Activated CD4-positive, alpha-beta T cell treated with anti-CD3 and anti-CD28 coated beads for 36 hours (primary cell): ENCODE results near the gene TBC1D9B. TPM values are rescaled to one million over a fixed set of nuclear protein-coding genes. Genes with fewer than 3 reads are reported as not detected.

Experiments
- ATAC-seq: fragments of 200-7000 bp; cut with Tn5 transposase; one replicate; pipeline ENCODE4 v1.10.0; 2021; ENCODE audit warnings: mild to moderate bottlenecking, moderate library complexity
- CTCF ChIA-PET: fragments of 350-600 bp; sonication (Branson Sonifier 250); formaldehyde crosslinking; loops from one replicate; lab custom pipeline; 2021; ENCODE audit warnings: antibody characterized with exemption; lab: Charles Lee
- POLR2A ChIA-PET: fragments of 350-600 bp; sonication (Branson Sonifier 250); formaldehyde crosslinking; loops from one replicate; lab custom pipeline; 2021; ENCODE audit warnings: antibody characterized with exemption, inconsistent platforms; lab: Charles Lee
- DNase-seq: peaks from one replicate; pipeline ENCODE4 v3.0.0-alpha.2; 2020
- H3K27ac Mint-ChIP-seq: one replicate; pipeline ENCODE4 v1.8.0; 2021; ENCODE audit warnings: mixed read lengths
- H3K27me3 Mint-ChIP-seq: one replicate; pipeline ENCODE4 v1.8.0; 2021; ENCODE audit warnings: mixed read lengths
- H3K36me3 Mint-ChIP-seq: one replicate; pipeline ENCODE4 v1.8.0; 2021; ENCODE audit warnings: low read depth, mixed read lengths
- H3K4me1 Mint-ChIP-seq: one replicate; pipeline ENCODE4 v1.8.0; 2021; ENCODE audit warnings: mixed read lengths
- H3K4me3 Mint-ChIP-seq: one replicate; pipeline ENCODE4 v1.8.0; 2021; ENCODE audit warnings: mild to moderate bottlenecking, moderate library complexity, mixed read lengths
- H3K9me3 Mint-ChIP-seq: one replicate; pipeline ENCODE4 v1.8.0; 2021; ENCODE audit warnings: low read depth, mixed read lengths
- intact Hi-C, 2 experiments: fragments of 100-400 bp; cut with DNase I in 1 of 2; cut with micrococcal nuclease in 1 of 2; formaldehyde crosslinking; loops; one replicate each; pipeline versions ENCODE4 v1.14.2 to v1.15.1; 2022 to 2024; cut with DNase I, micrococcal nuclease
- total RNA-seq, 2 experiments: library from RNA; stranded (reverse); gene quantifications; one replicate each; pipeline ENCODE4 v1.2.3, GENCODE V29; 2021

TBC1D9B gene
- total RNA-seq, 2 experiments from 2014 or later, result 103 to 121 TPM

DNA sequence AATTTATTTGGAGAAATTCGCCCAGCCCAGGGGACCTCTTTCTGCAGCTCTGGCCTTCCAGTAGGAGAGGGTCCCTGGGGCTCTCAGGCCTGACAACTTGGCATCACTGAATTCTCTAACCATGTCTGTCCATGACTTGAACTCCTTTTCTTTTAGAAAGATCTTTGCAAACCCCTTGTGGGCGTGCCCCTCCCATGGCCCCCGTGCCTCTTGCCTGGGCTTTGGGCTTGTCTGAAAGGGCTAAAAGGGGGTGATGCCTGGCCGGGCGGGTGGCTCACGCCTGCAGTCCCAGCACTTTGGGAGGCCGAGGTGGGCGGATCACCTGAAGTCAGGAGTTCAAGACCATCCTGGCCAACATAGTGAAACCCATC is 90.2 kb downstream of the TBC1D9B start:
- no peak for ATAC-seq
- Mint-ChIP-seq H3K9me3 (no peaks in the 10 kb centered on the region), H3K27me3 (peaks cover 2% of the 10 kb centered on the region), H3K36me3 (peaks cover 18% of the 10 kb centered on the region), H3K27ac (no peak overlapping the region), H3K4me1 (peaks cover 27% of the 10 kb centered on the region), H3K4me3 (no peak overlapping the region)
- CTCF ChIA-PET, result interaction anchor here (0.6 to 1.0 kb wide), 2 partner anchors 9 to 142 kb away, joined by 3 to 4 read pairs; no protein-coding TSS in a partner anchor
- intact Hi-C loops, result no loop called here
- POLR2A ChIA-PET, result no interaction called here
- no peak for DNase-seq

DNA sequence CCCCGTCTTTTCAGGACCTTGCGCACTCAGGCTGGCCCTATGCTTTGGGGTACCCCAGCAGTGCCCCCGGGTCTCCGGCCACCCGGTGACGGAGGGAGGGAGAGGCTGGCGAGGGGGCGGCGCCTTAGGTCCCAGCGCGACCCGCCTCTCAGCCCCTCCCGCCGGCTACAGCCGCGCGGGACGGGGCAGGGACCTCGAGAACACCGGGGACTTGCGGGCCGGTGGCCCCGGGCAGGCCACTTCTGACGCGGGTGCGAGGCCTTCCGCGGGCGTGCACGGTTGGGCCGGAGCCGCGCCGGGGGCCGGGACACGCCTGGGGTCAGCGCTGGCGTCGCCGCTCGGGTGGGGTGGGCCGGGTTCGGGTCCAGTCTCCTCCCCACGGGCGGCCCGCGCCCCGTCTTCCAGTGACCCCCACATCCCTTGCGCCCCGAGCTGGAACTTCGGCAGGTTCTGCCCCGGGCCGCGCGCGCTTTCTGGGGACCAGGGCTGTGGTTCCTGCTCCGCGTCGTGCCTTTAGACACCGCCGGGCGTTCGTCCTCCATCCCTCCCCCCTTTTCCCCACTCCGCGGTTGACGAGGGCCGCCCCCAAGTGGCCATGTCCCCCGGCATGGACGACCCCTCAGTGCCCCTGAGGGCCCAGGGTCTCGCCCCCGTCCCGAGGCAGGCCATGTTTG is 90.8 kb downstream of the TBC1D9B start:
- ATAC-seq, result no peak
- Mint-ChIP-seq H3K4me1 (peaks cover 22% of the 10 kb centered on the region), H3K9me3 (no peaks in the 10 kb centered on the region), H3K27me3 (peaks cover 2% of the 10 kb centered on the region), H3K27ac (no peak overlapping the region), H3K4me3 (no peak overlapping the region), H3K36me3 (peaks cover 18% of the 10 kb centered on the region)
- DNase-seq, result no peak
- CTCF ChIA-PET, result interaction anchor here (0.6 to 1.0 kb wide), 2 partner anchors 9 to 142 kb away, joined by 3 to 4 read pairs; no protein-coding TSS in a partner anchor
- intact Hi-C loops, result no loop called here
- POLR2A ChIA-PET, result no interaction called here

DNA sequence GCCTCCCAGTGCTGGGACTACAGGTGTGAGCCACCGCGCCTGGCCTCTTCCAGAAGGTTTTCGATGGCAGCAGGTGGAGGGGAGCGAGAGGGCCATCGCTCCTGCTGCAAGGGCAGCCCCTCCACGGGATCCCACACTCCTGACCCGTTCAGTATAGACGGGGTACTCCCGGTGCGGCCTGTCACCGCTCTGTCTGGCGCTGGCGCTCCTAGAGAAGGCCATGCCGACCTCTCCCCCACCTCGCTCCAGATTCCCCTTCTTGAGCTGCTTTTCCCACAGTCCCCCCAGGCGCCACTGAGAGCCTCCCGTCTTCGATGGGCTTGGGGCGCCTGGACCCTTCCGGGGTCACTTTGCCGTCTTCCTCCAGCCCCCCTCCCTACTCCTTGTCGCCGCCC is 91.3 kb downstream of the TBC1D9B start:
- DNase-seq (no peak), ATAC-seq (no peak)
- Mint-ChIP-seq H3K4me1 (peaks cover 21% of the 10 kb centered on the region), H3K36me3 (peaks cover 19% of the 10 kb centered on the region), H3K27ac (no peak overlapping the region), H3K27me3 (peaks cover 2% of the 10 kb centered on the region), H3K4me3 (no peak overlapping the region), H3K9me3 (no peaks in the 10 kb centered on the region)
- intact Hi-C loops, result no loop called here
- ChIA-PET CTCF (no interaction called here), POLR2A (no interaction called here)

DNA sequence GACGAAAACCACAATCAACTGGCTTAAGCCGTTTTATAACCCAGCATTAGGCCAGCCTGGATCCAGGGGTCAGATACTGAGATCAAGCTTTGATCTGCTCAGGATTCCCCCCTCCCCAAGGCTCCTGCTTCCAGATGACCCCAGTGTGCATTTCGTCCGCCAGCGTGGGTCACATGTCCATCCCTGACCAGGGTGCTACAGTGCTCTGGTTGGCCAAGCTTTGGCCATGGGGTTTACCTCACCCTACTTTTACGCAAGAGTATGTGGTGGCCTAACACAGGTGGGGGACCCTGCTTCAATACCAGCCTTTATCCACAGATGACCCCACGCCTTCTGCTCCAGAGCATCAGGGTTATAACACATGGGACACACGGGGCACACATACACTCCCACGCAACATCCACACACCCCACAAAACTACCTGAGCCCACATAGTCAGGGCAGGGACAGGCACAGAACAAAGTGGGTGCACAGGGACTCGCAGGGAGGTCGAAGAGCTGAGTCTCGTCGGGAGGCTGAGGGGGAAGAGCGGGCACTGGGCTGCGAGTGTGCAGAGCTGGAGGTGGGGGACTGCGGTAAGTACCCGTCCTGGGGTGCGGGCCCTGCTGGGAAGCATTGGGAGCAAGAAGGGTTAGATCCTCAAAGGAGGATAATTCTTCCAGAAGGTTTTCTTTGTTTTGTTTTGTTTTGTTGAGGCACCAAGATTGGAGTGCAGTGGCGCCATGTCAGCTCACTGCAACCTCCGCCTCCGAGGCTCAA is 92.0 kb downstream of the TBC1D9B start:
- H3K36me3 Mint-ChIP-seq, result peaks cover 22% of the 10 kb centered on the region
- ChIA-PET POLR2A (no interaction called here), CTCF (no interaction called here)
- no peaks in the 10 kb centered on the region for H3K9me3 Mint-ChIP-seq
- peaks cover 2% of the 10 kb centered on the region for H3K27me3 Mint-ChIP-seq
- H3K27ac Mint-ChIP-seq, result no peak overlapping the region
- DNase-seq (no peak), ATAC-seq (no peak)
- no peak overlapping the region for H3K4me3 Mint-ChIP-seq
- H3K4me1 Mint-ChIP-seq, result peaks cover 21% of the 10 kb centered on the region
- intact Hi-C loops, result no loop called here

DNA sequence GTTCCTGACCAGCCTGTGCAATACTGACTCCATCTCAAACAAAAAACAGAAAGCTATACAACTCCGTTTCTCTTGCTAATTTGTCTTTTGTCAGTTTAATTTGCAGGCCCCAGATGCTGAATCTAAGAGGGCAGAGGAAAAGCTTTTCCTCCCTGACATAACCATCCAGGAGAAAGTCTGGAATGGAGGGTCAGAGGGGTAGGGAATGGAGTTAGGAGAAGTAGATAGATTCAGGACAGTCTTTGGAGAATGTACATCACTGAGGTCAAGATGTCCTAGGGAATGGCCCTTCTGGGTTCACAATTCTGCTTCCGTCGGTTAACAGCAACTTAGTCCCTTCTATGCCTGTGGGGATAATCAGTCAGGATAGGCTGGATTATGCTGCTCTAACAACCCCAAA is 93.6 kb downstream of the TBC1D9B start:
- H3K27ac Mint-ChIP-seq, result no peak overlapping the region
- no peaks in the 10 kb centered on the region for H3K9me3 Mint-ChIP-seq
- peaks cover 27% of the 10 kb centered on the region for H3K36me3 Mint-ChIP-seq
- no peak overlapping the region for H3K4me3 Mint-ChIP-seq
- ATAC-seq (no peak), DNase-seq (no peak)
- CTCF ChIA-PET, result interaction anchor here (1.0 kb wide), 1 partner anchor 12 kb away, joined by 3 read pairs; no protein-coding TSS in a partner anchor
- POLR2A ChIA-PET, result no interaction called here
- H3K4me1 Mint-ChIP-seq, result peaks cover 11% of the 10 kb centered on the region
- peaks cover 2% of the 10 kb centered on the region for H3K27me3 Mint-ChIP-seq
- intact Hi-C loops, result no loop called here

DNA sequence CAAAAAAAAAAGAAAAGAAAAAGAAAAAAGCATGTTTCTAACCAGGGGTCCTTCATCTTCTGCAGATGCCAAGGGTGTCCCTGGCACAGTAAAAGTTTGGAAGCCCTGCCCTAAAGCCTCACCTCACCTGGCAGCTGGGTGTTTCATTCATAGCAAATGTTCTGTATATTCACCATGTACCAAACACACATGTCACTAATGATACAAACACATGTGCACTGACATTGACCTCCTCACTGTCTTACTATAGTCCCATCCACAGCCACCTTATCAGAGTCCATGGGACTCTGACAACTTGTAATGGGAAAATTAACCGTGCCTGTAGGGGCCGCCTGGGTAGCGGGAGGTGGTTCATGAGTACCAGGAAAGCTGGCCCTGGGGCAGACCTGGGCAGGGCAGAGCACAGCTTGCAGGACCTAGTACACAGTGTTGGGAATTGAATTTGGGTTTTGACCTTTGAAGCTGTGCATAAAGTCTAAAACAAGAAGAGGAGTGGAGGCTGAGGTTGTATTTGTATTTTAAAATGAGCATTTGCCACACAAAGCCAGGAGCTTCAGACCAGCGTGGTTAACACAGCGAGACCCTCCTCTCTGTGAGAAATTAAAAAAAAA is 94.6 kb downstream of the TBC1D9B start:
- H3K36me3 Mint-ChIP-seq, result peaks cover 27% of the 10 kb centered on the region

DNA sequence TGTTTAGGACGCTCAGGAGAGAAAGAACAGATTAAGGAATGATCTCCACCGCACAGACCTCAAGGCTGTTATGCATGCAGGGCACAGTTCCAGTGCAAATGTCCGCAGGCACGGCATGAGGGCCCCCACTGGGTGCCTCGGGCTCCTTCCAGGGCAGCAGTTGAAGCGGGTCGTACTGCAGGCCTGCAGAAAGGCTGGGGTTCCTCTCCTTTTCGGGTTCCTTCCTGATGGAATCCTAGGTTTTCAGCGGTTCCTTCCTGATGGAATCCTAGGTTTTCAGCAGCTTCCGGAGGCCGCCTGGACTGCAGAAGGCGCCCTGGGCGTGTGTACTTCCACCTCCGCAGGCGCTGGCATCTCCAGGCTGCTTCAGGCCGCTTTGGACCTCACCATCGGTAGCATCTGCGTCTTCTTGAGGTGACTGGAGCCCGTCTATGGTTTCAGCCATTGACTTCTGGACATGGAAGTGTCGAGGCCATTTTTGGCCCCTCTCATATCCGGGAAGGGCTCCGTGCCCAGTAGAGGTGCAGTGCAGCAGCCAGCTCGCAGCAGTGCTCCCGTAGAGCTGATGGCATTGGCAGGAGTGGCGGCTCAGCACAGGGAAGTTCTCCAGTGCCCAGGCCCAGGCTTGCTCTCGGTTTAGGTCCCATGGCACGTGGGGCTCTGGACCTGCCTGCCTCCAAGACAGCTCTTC is 95.4 kb downstream of the TBC1D9B start:
- intact Hi-C loops, result no loop called here

More for the DNA sequence above, 94.6 kb downstream of the TBC1D9B start:
- peaks cover under 1% of the 10 kb centered on the region for H3K27me3 Mint-ChIP-seq
- H3K4me1 Mint-ChIP-seq, result peaks cover 3% of the 10 kb centered on the region
- no peak overlapping the region for H3K27ac Mint-ChIP-seq
- intact Hi-C loops, result no loop called here
- DNase-seq (no peak), ATAC-seq (no peak)
- ChIA-PET CTCF (interaction anchor here (0.6 kb wide), 1 partner anchor 544 kb away, joined by 3 read pairs; no protein-coding TSS in a partner anchor), POLR2A (no interaction called here)
- H3K4me3 Mint-ChIP-seq, result no peak overlapping the region
- no peaks in the 10 kb centered on the region for H3K9me3 Mint-ChIP-seq

More for the DNA sequence above, 95.4 kb downstream of the TBC1D9B start:
- Mint-ChIP-seq H3K36me3 (peaks cover 27% of the 10 kb centered on the region), H3K4me1 (no peaks in the 10 kb centered on the region), H3K27me3 (no peaks in the 10 kb centered on the region), H3K9me3 (no peaks in the 10 kb centered on the region), H3K4me3 (no peak overlapping the region), H3K27ac (no peak overlapping the region)
- POLR2A ChIA-PET, result no interaction called here
- no peak for DNase-seq
- no peak for ATAC-seq
- CTCF ChIA-PET, result interaction anchor here (0.6 to 2.2 kb wide), 3 partner anchors 10 to 545 kb away, joined by 3 to 11 read pairs (median 4); no protein-coding TSS in a partner anchor

Other genes starting within 250 kb of the TBC1D9B start
- gene CBY3, start 226.9 kb downstream of the TBC1D9B start, total RNA-seq, result under 1 TPM; 0.40 to 0.71 TPM
- 100 to 1,000 TPM; 472 to 554 TPM for gene CANX, start 208.9 kb downstream of the TBC1D9B start, total RNA-seq
- 10 to 100 TPM; 25.4 to 32.6 TPM for gene MAML1, start 175.1 kb downstream of the TBC1D9B start, total RNA-seq
- gene LTC4S, start 113.9 kb downstream of the TBC1D9B start, total RNA-seq, result under 1 TPM; 0.39 to 0.42 TPM
- 10 to 100 TPM; 52.4 to 62.8 TPM for gene MGAT4B, start 101.0 kb downstream of the TBC1D9B start, total RNA-seq
- 10 to 100 TPM; 70.6 to 87.6 TPM for gene SQSTM1, start 87.0 kb downstream of the TBC1D9B start, total RNA-seq
- gene MRNIP, start 49.1 kb downstream of the TBC1D9B start, total RNA-seq, result 10 to 100 TPM; 19.4 to 19.7 TPM
- gene RNF130, start 163.9 kb upstream of the TBC1D9B start, total RNA-seq, result 10 to 100 TPM; 10.3 to 13.3 TPM